ENCODE measurements around the gene DHRS3.

- TF ChIP-seq YY1 (IDR thresholded peaks at IDR 0.05; ENCODE audit: insufficient read depth, insufficient read length) (no peak), SUZ12 (IDR thresholded peaks at IDR 0.05; ENCODE audit: extremely low read depth, insufficient read depth, insufficient read length) (no peak)
These were observed 87.4 kb downstream of the DHRS3 start for GRCh38 chr1:12530462-12531178.
